GM23248 (cell line): ENCODE measurements around the gene CPNE5. TPM values are rescaled to one million over a fixed set of nuclear protein-coding genes. Genes with fewer than 3 reads are reported as not detected.

ENCODE experiments used
- DNase-seq: peaks from one replicate; pipeline ENCODE4 v3.0.0-alpha.2; 2015
- H2AFZ ChIP-seq: fragments of 200-600 bp; sonication (generic); 2 replicates; pipeline ENCODE4 v1.6.1; 2016; ENCODE audit warnings: antibody characterized with exemption
- H3F3A ChIP-seq: fragments of 200-600 bp; sonication (generic); 2 replicates; pipeline ENCODE4 v1.6.1; 2016; ENCODE audit warnings: mild to moderate bottlenecking, antibody characterized with exemption, mixed run types; ENCODE audit not compliant: insufficient read depth
- H3K27ac ChIP-seq: fragments of 200-600 bp; sonication (generic); 2 replicates; pipeline ENCODE4 v1.5.1; 2016; ENCODE audit warnings: mild to moderate bottlenecking
- H3K27me3 ChIP-seq: fragments of 200-600 bp; sonication (generic); replicated peaks from 2 replicates; pipeline ENCODE4 v1.6.1; 2016; ENCODE audit warnings: mild to moderate bottlenecking; ENCODE audit not compliant: insufficient read depth
- H3K36me3 ChIP-seq: fragments of 200-600 bp; sonication (generic); 2 replicates; pipeline ENCODE4 v1.6.1; 2016; ENCODE audit warnings: low read depth, mild to moderate bottlenecking
- H3K4me1 ChIP-seq: fragments of 200-600 bp; sonication (generic); 2 replicates; pipeline ENCODE4 v1.6.1; 2016; ENCODE audit warnings: mild to moderate bottlenecking; ENCODE audit not compliant: insufficient read depth
- H3K4me2 ChIP-seq: fragments of 200-600 bp; sonication (generic); one replicate; pipeline ENCODE4 v1.6.1; 2016; ENCODE audit warnings: mild to moderate bottlenecking; ENCODE audit not compliant: unreplicated experiment
- H3K4me3 ChIP-seq: fragments of 200-600 bp; sonication (generic); 2 replicates; pipeline ENCODE4 v1.5.1; 2016; ENCODE audit warnings: mild to moderate bottlenecking
- H3K79me2 ChIP-seq: fragments of 200-600 bp; sonication (generic); 2 replicates; pipeline ENCODE4 v1.6.1; 2016; ENCODE audit warnings: mild to moderate bottlenecking; ENCODE audit not compliant: insufficient read depth
- H3K9ac ChIP-seq: fragments of 200-600 bp; sonication (generic); 2 replicates; pipeline ENCODE4 v1.6.1; 2016; ENCODE audit warnings: mild to moderate bottlenecking
- H3K9me2 ChIP-seq: fragments of 200-600 bp; sonication (generic); 2 replicates; pipeline ENCODE4 v1.6.1; 2016; ENCODE audit warnings: mixed run types, mild to moderate bottlenecking, moderate library complexity; ENCODE audit not compliant: insufficient read depth
- H3K9me3 ChIP-seq: fragments of 200-600 bp; sonication (generic); one replicate; pipeline ENCODE4 v1.6.1; 2017; ENCODE audit warnings: low read depth
- H4K20me1 ChIP-seq: fragments of 200-600 bp; sonication (generic); 2 replicates; pipeline ENCODE4 v1.6.0; 2016; ENCODE audit not compliant: insufficient read depth
- EZH2 ChIP-seq: fragments of 200-600 bp; sonication (generic); IDR thresholded peaks from 2 replicates; pipeline ENCODE4 v1.6.1; 2018; ENCODE audit warnings: antibody characterized with exemption, mild to moderate bottlenecking; ENCODE audit not compliant: insufficient read depth, poor library complexity, severe bottlenecking
- EZH2phosphoT487 ChIP-seq: fragments of 200-600 bp; sonication (generic); IDR thresholded peaks from 2 replicates; pipeline ENCODE4 v1.6.1; 2018; ENCODE audit warnings: antibody characterized with exemption, moderate library complexity, mild to moderate bottlenecking, low read depth; ENCODE audit not compliant: insufficient read depth
- WGBS, 2 experiments: methylation state at CpG; one replicate each; pipeline ENCODE4 v1.1.6; 2015 to 2017; ENCODE audit warnings: low lambda C conversion rate in 2 of 2, low coverage in 1 of 2; ENCODE audit errors: missing lambda C conversion rate in 2 of 2; 5-methylcytosine and 5-hydroxymethylcytosine counted together
- in situ Hi-C: fragments of 300-500 bp; cut with MboI; formaldehyde crosslinking; loops from 2 replicates; pipeline ENCODE4 v1.15.0; 2020
- polyA plus RNA-seq: library from polyadenylated mRNA; unstranded; fragments of >200 nt; fragmentation: Nextera tagmentation; extraction: Ambion mirVana; gene quantifications from 2 replicates; pipeline ENCODE4 v1.2.1, GENCODE V29; 2016
- total RNA-seq: library from RNA; depleted of rRNA; stranded (reverse); fragments of >200 nt; shearing (Covaris generic); gene quantifications from 2 replicates; pipeline ENCODE4 v1.2.3, GENCODE V29; 2014

Gene CPNE5
- total and polyA plus RNA-seq, 2 experiments from 2014 or later, result 0.23 TPM; not detected in 1

DNA sequence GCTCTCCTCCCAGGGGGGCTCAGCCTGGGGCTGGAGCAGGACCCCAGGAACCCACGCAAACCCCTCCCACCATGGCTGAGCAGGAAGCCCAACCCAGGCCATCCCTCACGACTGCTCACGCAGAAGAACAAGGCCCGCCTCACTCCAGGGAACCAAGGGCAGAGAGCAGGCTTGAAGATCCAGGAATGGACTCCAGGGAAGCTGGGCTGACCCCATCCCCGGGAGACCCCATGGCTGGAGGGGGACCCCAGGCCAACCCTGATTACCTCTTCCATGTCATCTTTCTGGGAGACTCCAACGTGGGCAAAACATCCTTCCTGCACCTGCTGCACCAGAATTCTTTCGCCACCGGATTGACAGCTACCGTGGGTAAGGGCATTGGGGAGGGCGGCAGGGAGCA, 116.9 kb downstream of the CPNE5 start:
- Histone ChIP-seq H3K27ac (no peak overlapping the region), H3K27me3 (no peaks in the 10 kb centered on the region), H3K79me2 (no peaks in the 10 kb centered on the region), H2AFZ (no peak overlapping the region), H3K9me3 (no peaks in the 10 kb centered on the region), H3K4me3 (no peak overlapping the region), H4K20me1 (no peaks in the 10 kb centered on the region), H3K9me2 (no peaks in the 10 kb centered on the region), H3K36me3 (no peaks in the 10 kb centered on the region), H3F3A (no peaks in the 10 kb centered on the region), H3K9ac (no peak overlapping the region), H3K4me1 (no peaks in the 10 kb centered on the region), H3K4me2 (no peak overlapping the region)
- in situ Hi-C loops, result loop anchor here (10.0 kb wide), 1 partner anchor 108 kb away; no protein-coding TSS in a partner anchor
- no peak for DNase-seq
- TF ChIP-seq EZH2 (no peak), EZH2phosphoT487 (no peak)
- 81 to 88% methylated on average over 10 of the region's 10 CpGs for WGBS, 2 experiments

DNA sequence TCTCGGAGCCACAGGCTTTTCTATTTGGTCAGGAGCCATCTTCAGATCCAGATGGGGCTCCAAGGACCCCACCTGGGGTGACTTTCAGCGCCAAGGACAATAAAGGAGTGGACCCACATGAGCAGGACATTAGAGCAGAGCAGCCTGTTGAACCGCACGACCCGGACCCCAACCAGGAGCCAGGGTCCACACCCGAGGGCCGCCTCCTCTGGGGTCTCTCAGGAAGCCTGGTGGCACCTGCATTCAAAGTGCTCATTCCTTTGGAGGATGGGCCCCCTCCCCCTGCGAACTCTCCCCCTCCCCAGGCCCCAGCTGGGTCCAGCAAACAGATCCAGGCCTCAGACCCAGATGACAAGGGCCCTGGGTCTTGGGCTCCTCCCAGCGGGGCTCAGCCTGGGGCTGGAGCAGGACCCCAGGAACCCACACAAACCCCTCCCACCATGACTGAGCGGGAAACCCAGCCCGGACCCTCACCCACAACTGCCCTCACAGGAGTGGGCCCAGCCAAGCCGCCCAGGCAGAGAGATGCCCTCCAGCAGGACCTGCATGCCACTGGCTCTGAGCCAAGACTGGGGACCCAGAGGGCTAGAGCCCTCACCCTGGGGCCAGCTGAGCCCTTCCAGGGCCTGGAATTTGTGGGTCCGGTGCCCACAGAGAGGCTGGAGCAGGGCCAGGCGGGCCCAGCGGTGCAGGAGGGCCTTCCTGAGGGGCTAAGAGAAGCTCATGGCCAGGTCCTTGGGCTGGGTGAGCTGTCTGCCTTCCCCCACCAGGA, 117.7 kb downstream of the CPNE5 start:
- DNase-seq, result no peak
- Histone ChIP-seq H3K27ac (no peak overlapping the region), H3F3A (no peaks in the 10 kb centered on the region), H3K9me3 (no peaks in the 10 kb centered on the region), H3K4me1 (no peaks in the 10 kb centered on the region), H4K20me1 (no peaks in the 10 kb centered on the region), H3K36me3 (no peaks in the 10 kb centered on the region), H2AFZ (no peak overlapping the region), H3K4me3 (no peak overlapping the region), H3K9ac (no peak overlapping the region), H3K27me3 (no peaks in the 10 kb centered on the region), H3K4me2 (no peak overlapping the region), H3K9me2 (no peaks in the 10 kb centered on the region), H3K79me2 (no peaks in the 10 kb centered on the region)
- WGBS, 2 experiments, result 74 to 77% methylated on average over 11 to 13 of the region's 15 CpGs
- no peak for TF ChIP-seq EZH2
- no peak for TF ChIP-seq EZH2phosphoT487
- in situ Hi-C loops, result loop anchor here (10.0 kb wide), 1 partner anchor 107 kb away; no protein-coding TSS in a partner anchor

DNA sequence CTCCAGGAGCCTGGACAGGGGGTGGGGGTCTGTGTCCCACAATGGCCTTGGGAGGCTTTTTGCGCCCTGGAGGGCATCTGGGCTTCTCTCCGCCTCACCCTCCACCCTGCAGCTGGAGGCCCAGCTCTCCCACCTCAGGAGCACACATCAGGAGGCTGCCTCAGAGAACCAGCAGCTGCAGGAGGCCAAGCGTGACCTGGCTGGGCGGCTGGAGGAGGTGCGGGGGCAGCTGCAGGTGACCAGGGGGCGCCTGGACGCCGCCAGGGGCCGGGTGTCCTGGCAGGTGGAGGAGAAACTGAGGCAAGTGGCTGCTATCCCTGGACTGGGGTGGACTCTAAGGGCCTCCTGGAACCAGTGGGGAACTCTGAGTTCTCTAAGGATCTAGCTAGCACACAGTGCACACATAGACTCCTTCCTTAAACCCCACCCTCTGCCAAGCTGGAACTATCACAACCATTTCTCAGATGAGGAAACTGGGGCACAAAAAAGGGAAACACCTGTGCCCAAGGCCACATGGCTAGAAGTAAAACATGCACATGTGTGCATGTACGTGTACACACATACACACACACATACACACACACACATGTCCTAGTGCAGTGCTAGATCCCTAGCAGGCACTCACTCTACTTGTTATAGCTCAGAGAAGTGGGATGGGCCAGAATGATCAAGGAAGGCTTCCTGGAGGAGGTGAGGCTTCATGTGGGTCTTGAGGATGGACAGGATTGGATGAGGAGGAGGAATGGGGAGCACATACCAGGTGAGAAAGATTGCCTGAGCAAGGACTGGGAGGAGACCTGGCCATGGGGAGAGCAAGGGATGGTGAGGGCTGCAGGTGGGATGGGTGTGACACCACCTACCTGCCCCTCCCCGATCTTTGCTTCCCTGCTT, 118.7 kb downstream of the CPNE5 start:
- Histone ChIP-seq H3K36me3 (no peaks in the 10 kb centered on the region), H3K27me3 (no peaks in the 10 kb centered on the region), H2AFZ (no peak overlapping the region), H3K79me2 (no peaks in the 10 kb centered on the region), H3K27ac (no peak overlapping the region), H3K9me3 (no peaks in the 10 kb centered on the region), H3F3A (no peaks in the 10 kb centered on the region), H4K20me1 (no peaks in the 10 kb centered on the region), H3K4me1 (no peaks in the 10 kb centered on the region), H3K4me2 (no peak overlapping the region), H3K9me2 (no peaks in the 10 kb centered on the region), H3K9ac (no peak overlapping the region), H3K4me3 (no peak overlapping the region)
- TF ChIP-seq EZH2phosphoT487 (no peak), EZH2 (no peak)
- WGBS, 2 experiments, result 82 to 89% methylated on average over 11 of the region's 11 CpGs
- in situ Hi-C loops, result loop anchor here (10.0 kb wide), 1 partner anchor 106 kb away; no protein-coding TSS in a partner anchor
- DNase-seq, result no peak

DNA sequence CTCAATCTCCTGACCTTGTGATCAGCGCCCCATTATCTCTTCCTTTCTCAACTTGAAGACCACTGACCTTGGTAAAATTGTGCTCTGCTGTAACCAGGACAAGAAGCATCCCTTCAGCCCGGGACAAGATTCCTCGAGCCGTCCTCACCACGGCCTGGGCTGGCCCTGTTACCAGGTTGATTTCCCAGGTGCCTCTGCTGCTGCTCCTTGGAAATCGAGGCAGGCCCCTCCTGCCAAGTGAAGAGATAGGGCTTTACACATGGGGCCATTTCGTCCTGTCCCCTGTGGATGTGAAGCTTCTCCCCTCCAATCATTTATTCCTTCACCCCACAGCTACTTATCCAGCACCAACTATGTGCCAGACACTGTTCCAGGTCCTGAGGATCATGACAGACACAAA, 120.1 kb downstream of the CPNE5 start:
- Histone ChIP-seq H2AFZ (no peak overlapping the region), H3K9me3 (no peaks in the 10 kb centered on the region), H3K27ac (no peak overlapping the region), H3K4me3 (no peak overlapping the region), H3K27me3 (no peaks in the 10 kb centered on the region), H3K9ac (no peak overlapping the region), H3K79me2 (no peaks in the 10 kb centered on the region), H3K4me2 (no peak overlapping the region), H4K20me1 (no peaks in the 10 kb centered on the region), H3F3A (no peaks in the 10 kb centered on the region), H3K4me1 (no peaks in the 10 kb centered on the region), H3K36me3 (no peaks in the 10 kb centered on the region), H3K9me2 (no peaks in the 10 kb centered on the region)
- in situ Hi-C loops, result no loop called here
- WGBS, 2 experiments, result 88 to 91% methylated on average over 7 of the region's 7 CpGs
- DNase-seq, result no peak
- TF ChIP-seq EZH2phosphoT487 (no peak), EZH2 (no peak)
